ENCODE results near the gene KRTAP5-5. TPM values are rescaled to one million over a fixed set of nuclear protein-coding genes. Genes with fewer than 3 reads are reported as not detected.
A peak's percentile ranks its signal among the peaks of the same experiment; 100 is the strongest.

The KRTAP5-5 gene
- total and polyA plus RNA-seq, 2 of the 13 experiments (the other 11 are each of a cell fraction or from before 2014, with no cell fraction given): not detected

GRCh38 chr11:1652771-1653540 is 23.4 kb downstream of the KRTAP5-5 start (continued):
- TF ChIP-seq ZNF614 (CRISPR knock-in tag; IDR thresholded peaks at IDR 0.05; ENCODE audit: borderline replicate concordance) (0 out of 2 replicates have a peak, but pooled peaks have one; percentile 31), RARG (CRISPR knock-in tag; IDR thresholded peaks at IDR 0.05; ENCODE audit: low read depth) (no peak), ZMYM4 (CRISPR knock-in tag; IDR thresholded peaks at IDR 0.05) (peak; percentile 34; the same call in 1 of the 2 replicates), ZNF20 (CRISPR knock-in tag; IDR thresholded peaks at IDR 0.05) (no peak), CBFB (CRISPR knock-in tag; IDR thresholded peaks at IDR 0.05) (no peak), HOXA7 (CRISPR knock-in tag; IDR thresholded peaks at IDR 0.05) (no peak), HNRNPK (IDR thresholded peaks at IDR 0.05; ENCODE audit: low read depth, low read length, poor library complexity, severe bottlenecking) (no peak), SKI (IDR thresholded peaks at IDR 0.05; ENCODE audit: partially characterized antibody) (no peak), ZNF710 (CRISPR knock-in tag; IDR thresholded peaks at IDR 0.05; ENCODE audit: borderline replicate concordance) (0 out of 2 replicates have a peak, but pooled peaks have one; percentile 1), ZNF235 (CRISPR knock-in tag; IDR thresholded peaks at IDR 0.05; ENCODE audit: borderline replicate concordance) (no peak), ZBTB25 (CRISPR knock-in tag; IDR thresholded peaks at IDR 0.05) (no peak), PITX1 (CRISPR knock-in tag; IDR thresholded peaks at IDR 0.05) (peak; percentile 16; the same call in 1 of the 2 replicates), RAD51 (IDR thresholded peaks at IDR 0.05; ENCODE audit: borderline replicate concordance) (no peak), THAP9 (CRISPR knock-in tag; IDR thresholded peaks at IDR 0.05; ENCODE audit: borderline replicate concordance) (no peak), ZFY (CRISPR knock-in tag; IDR thresholded peaks at IDR 0.05) (peak; percentile 49), ZSCAN20 (CRISPR knock-in tag; IDR thresholded peaks at IDR 0.05; ENCODE audit: borderline replicate concordance) (0 out of 2 replicates have a peak, but pooled peaks have one; percentile 63), ZNF83 (CRISPR knock-in tag; IDR thresholded peaks at IDR 0.05; ENCODE audit: borderline replicate concordance) (peak; percentile 79; the same call in 1 of the 2 replicates), RCOR2 (CRISPR knock-in tag; IDR thresholded peaks at IDR 0.05) (0 out of 2 replicates have a peak, but pooled peaks have one; percentile 22), ZNF350 (CRISPR knock-in tag; IDR thresholded peaks at IDR 0.05; ENCODE audit: borderline replicate concordance, low read depth) (peak; percentile 78; the same call in 1 of the 2 replicates), MTERF4 (CRISPR knock-in tag; IDR thresholded peaks at IDR 0.05) (no peak), EHMT2 (IDR thresholded peaks at IDR 0.05; ENCODE audit: borderline replicate concordance, low read depth, low read length) (no peak), RFX5 (IDR thresholded peaks at IDR 0.05; ENCODE audit: low read depth, low read length) (no peak)
